ENCODE measurements around the gene ZNF384. TPM values are rescaled to one million over a fixed set of nuclear protein-coding genes. Genes with fewer than 3 reads are reported as not detected.

ZNF384 gene
- total RNA-seq, 1 donor from 2014 or later: 79.6 TPM

GRCh38 chr12:6695313-6696045, 6.3 kb upstream of the ZNF384 start:
- no peak overlapping the region for H3K4me3 Mint-ChIP-seq
- no peaks in the 10 kb centered on the region for H3K9me3 Mint-ChIP-seq
- H3K27ac Mint-ChIP-seq: no peak overlapping the region
- peaks cover 16% of the 10 kb centered on the region for H3K4me1 Mint-ChIP-seq (ENCODE audit: low read depth)
- intact Hi-C loops (cut with micrococcal nuclease): no loop called here
- H3K36me3 Mint-ChIP-seq (ENCODE audit: low read depth): no peaks in the 10 kb centered on the region
- no peak for DNase-seq (ENCODE audit: low spot score)
- peaks cover 26% of the 10 kb centered on the region for H3K27me3 Mint-ChIP-seq (ENCODE audit: insufficient read depth)

GRCh38 chr12:6694701-6695100, 5.5 kb upstream of the ZNF384 start:
- H3K36me3 Mint-ChIP-seq (ENCODE audit: low read depth): no peaks in the 10 kb centered on the region
- H3K4me3 Mint-ChIP-seq: no peak overlapping the region
- DNase-seq (ENCODE audit: low spot score): no peak
- H3K27me3 Mint-ChIP-seq (ENCODE audit: insufficient read depth): peaks cover 24% of the 10 kb centered on the region
- H3K9me3 Mint-ChIP-seq: no peaks in the 10 kb centered on the region
- peaks cover 23% of the 10 kb centered on the region for H3K4me1 Mint-ChIP-seq (ENCODE audit: low read depth)
- intact Hi-C loops (cut with micrococcal nuclease): no loop called here
- no peak overlapping the region for H3K27ac Mint-ChIP-seq

- intact Hi-C loops (cut with micrococcal nuclease): no loop called here
- Mint-ChIP-seq H3K4me3 (no peak overlapping the region), H3K9me3 (no peaks in the 10 kb centered on the region), H3K27ac (no peak overlapping the region), H3K36me3 (ENCODE audit: low read depth) (no peaks in the 10 kb centered on the region), H3K27me3 (ENCODE audit: insufficient read depth) (peaks cover 16% of the 10 kb centered on the region), H3K4me1 (ENCODE audit: low read depth) (peaks cover 17% of the 10 kb centered on the region)
- DNase-seq (ENCODE audit: low spot score): no peak
These were observed 4.7 kb upstream of the ZNF384 start for GRCh38 chr12:6693832-6694355.

- H3K36me3 Mint-ChIP-seq (ENCODE audit: low read depth): peaks cover 4% of the 10 kb centered on the region
- intact Hi-C loops (cut with micrococcal nuclease): no loop called here
- H3K9me3 Mint-ChIP-seq: no peaks in the 10 kb centered on the region
- peaks cover 7% of the 10 kb centered on the region for H3K27me3 Mint-ChIP-seq (ENCODE audit: insufficient read depth)
- no peak overlapping the region for H3K27ac Mint-ChIP-seq
- DNase-seq (ENCODE audit: low spot score): no peak
- no peak overlapping the region for H3K4me3 Mint-ChIP-seq
- peaks cover 26% of the 10 kb centered on the region for H3K4me1 Mint-ChIP-seq (ENCODE audit: low read depth)
These were observed 3.7 kb upstream of the ZNF384 start for GRCh38 chr12:6692888-6693287.

GRCh38 chr12:6691473-6691872, 2.3 kb upstream of the ZNF384 start:
- Mint-ChIP-seq H3K27me3 (ENCODE audit: insufficient read depth) (peaks cover 2% of the 10 kb centered on the region), H3K4me3 (peak overlapping the region; percentile 52), H3K4me1 (ENCODE audit: low read depth) (peaks cover 40% of the 10 kb centered on the region), H3K27ac (no peak overlapping the region), H3K9me3 (no peaks in the 10 kb centered on the region), H3K36me3 (ENCODE audit: low read depth) (peaks cover 15% of the 10 kb centered on the region)
- DNase-seq (ENCODE audit: low spot score): no peak
- intact Hi-C loops (cut with micrococcal nuclease): no loop called here

- intact Hi-C loops (cut with micrococcal nuclease): loop anchor here (2.0 to 10.0 kb wide), 6 partner anchors 84 to 500 kb away; partner anchors contain the start of genes CD4, LAG3, LRRC23 and PEX5
- Mint-ChIP-seq H3K27me3 (ENCODE audit: insufficient read depth) (no peaks in the 10 kb centered on the region), H3K36me3 (ENCODE audit: low read depth) (peaks cover 33% of the 10 kb centered on the region), H3K4me3 (peak overlapping the region; percentile 97), H3K27ac (peak overlapping the region; percentile 87), H3K9me3 (no peaks in the 10 kb centered on the region), H3K4me1 (ENCODE audit: low read depth) (peaks cover 58% of the 10 kb centered on the region)
- DNase-seq (ENCODE audit: low spot score): no peak
These were observed 604 bp downstream of the ZNF384 start for GRCh38 chr12:6688543-6688998.

- Mint-ChIP-seq H3K27ac (no peak overlapping the region), H3K27me3 (ENCODE audit: insufficient read depth) (no peaks in the 10 kb centered on the region), H3K4me1 (ENCODE audit: low read depth) (peaks cover 55% of the 10 kb centered on the region), H3K9me3 (no peaks in the 10 kb centered on the region), H3K4me3 (no peak overlapping the region), H3K36me3 (ENCODE audit: low read depth) (peaks cover 37% of the 10 kb centered on the region)
- intact Hi-C loops (cut with micrococcal nuclease): loop anchor here (5.0 to 10.0 kb wide), 3 partner anchors 86 to 261 kb away; partner anchors contain the start of genes CD4 and LAG3
- DNase-seq (ENCODE audit: low spot score): no peak
These were observed 3.4 kb downstream of the ZNF384 start for GRCh38 chr12:6685814-6686213.

- intact Hi-C loops (cut with micrococcal nuclease): loop anchor here (1.0 to 10.0 kb wide), 5 partner anchors 63 to 260 kb away; partner anchors contain the start of genes CD4 and LAG3
- Mint-ChIP-seq H3K27me3 (ENCODE audit: insufficient read depth) (no peaks in the 10 kb centered on the region), H3K27ac (no peak overlapping the region), H3K4me3 (no peak overlapping the region), H3K36me3 (ENCODE audit: low read depth) (peaks cover 38% of the 10 kb centered on the region), H3K4me1 (ENCODE audit: low read depth) (peaks cover 48% of the 10 kb centered on the region), H3K9me3 (no peaks in the 10 kb centered on the region)
- peak; percentile 24 for DNase-seq (ENCODE audit: low spot score)
These were observed 4.6 kb downstream of the ZNF384 start for GRCh38 chr12:6684609-6685008.

GRCh38 chr12:6676962-6677361, 12.2 kb downstream of the ZNF384 start:
- Mint-ChIP-seq H3K4me3 (no peak overlapping the region), H3K4me1 (ENCODE audit: low read depth) (peaks cover 6% of the 10 kb centered on the region), H3K27ac (no peak overlapping the region), H3K9me3 (no peaks in the 10 kb centered on the region), H3K36me3 (ENCODE audit: low read depth) (peaks cover 68% of the 10 kb centered on the region), H3K27me3 (ENCODE audit: insufficient read depth) (no peaks in the 10 kb centered on the region)
- no peak for DNase-seq (ENCODE audit: low spot score)
- intact Hi-C loops (cut with micrococcal nuclease): no loop called here

GRCh38 chr12:6672143-6672542, 17.0 kb downstream of the ZNF384 start:
- no peaks in the 10 kb centered on the region for H3K9me3 Mint-ChIP-seq
- DNase-seq (ENCODE audit: low spot score): no peak
- H3K27me3 Mint-ChIP-seq (ENCODE audit: insufficient read depth): no peaks in the 10 kb centered on the region
- peaks cover 79% of the 10 kb centered on the region for H3K36me3 Mint-ChIP-seq (ENCODE audit: low read depth)
- no peaks in the 10 kb centered on the region for H3K4me1 Mint-ChIP-seq (ENCODE audit: low read depth)
- no peak overlapping the region for H3K27ac Mint-ChIP-seq
- H3K4me3 Mint-ChIP-seq: no peak overlapping the region
- intact Hi-C loops (cut with micrococcal nuclease): no loop called here

GRCh38 chr12:6667559-6668210, 21.5 kb downstream of the ZNF384 start:
- Mint-ChIP-seq H3K27ac (no peak overlapping the region), H3K36me3 (ENCODE audit: low read depth) (peaks cover 65% of the 10 kb centered on the region), H3K27me3 (ENCODE audit: insufficient read depth) (no peaks in the 10 kb centered on the region), H3K4me1 (ENCODE audit: low read depth) (peaks cover 20% of the 10 kb centered on the region), H3K9me3 (no peaks in the 10 kb centered on the region), H3K4me3 (no peak overlapping the region)
- intact Hi-C loops (cut with micrococcal nuclease): no loop called here
- DNase-seq (ENCODE audit: low spot score): no peak

- intact Hi-C loops (cut with micrococcal nuclease): no loop called here
- Mint-ChIP-seq H3K36me3 (ENCODE audit: low read depth) (peaks cover 53% of the 10 kb centered on the region), H3K4me3 (no peak overlapping the region)
These were observed 23.0 kb downstream of the ZNF384 start for GRCh38 chr12:6666211-6666610.

GRCh38 chr12:6664902-6665301, 24.3 kb downstream of the ZNF384 start:
- intact Hi-C loops (cut with micrococcal nuclease): loop anchor here (5.0 kb wide), 1 partner anchor 202 kb away; the partner anchor contains the start of gene TPI1
- no peak overlapping the region for H3K4me3 Mint-ChIP-seq
- H3K27ac Mint-ChIP-seq: peak overlapping the region; percentile 42
- DNase-seq (ENCODE audit: low spot score): no peak
- H3K9me3 Mint-ChIP-seq: no peaks in the 10 kb centered on the region
- peaks cover 43% of the 10 kb centered on the region for H3K36me3 Mint-ChIP-seq (ENCODE audit: low read depth)
- H3K4me1 Mint-ChIP-seq (ENCODE audit: low read depth): peaks cover 30% of the 10 kb centered on the region
- no peaks in the 10 kb centered on the region for H3K27me3 Mint-ChIP-seq (ENCODE audit: insufficient read depth)

More at GRCh38 chr12:6666211-6666610, 23.0 kb downstream of the ZNF384 start:
- no peak overlapping the region for H3K27ac Mint-ChIP-seq
- DNase-seq (ENCODE audit: low spot score): no peak
- H3K9me3 Mint-ChIP-seq: no peaks in the 10 kb centered on the region
- no peaks in the 10 kb centered on the region for H3K27me3 Mint-ChIP-seq (ENCODE audit: insufficient read depth)
- H3K4me1 Mint-ChIP-seq (ENCODE audit: low read depth): peaks cover 30% of the 10 kb centered on the region
